Stimulated activated CD4-positive, alpha-beta T cell treated with anti-CD3 and anti-CD28 coated beads, Interleukin-1b, Interleukin-23, amount 100 ng/mL, for 24 hours (primary cell): ENCODE data around the gene PSMB5.

Experiments
- DNase-seq, 4 experiments: peaks; one replicate each; pipeline ENCODE4 v3.0.0-alpha.2; 2020; ENCODE audit warnings: low read depth in 4 of 4, low spot score in 1 of 4

Gene PSMB5

GRCh38 chr14:22995889-22996625 is 38.6 kb downstream of the PSMB5 start:
- DNase-seq: no peak

GRCh38 chr14:22994762-22995275 is 39.9 kb downstream of the PSMB5 start:
- DNase-seq: no peak

- no peak for DNase-seq
Measured at GRCh38 chr14:22993517-22993916, 41.2 kb downstream of the PSMB5 start.

GRCh38 chr14:22991852-22992251 is 42.8 kb downstream of the PSMB5 start:
- DNase-seq: no peak

- no peak for DNase-seq
Measured at GRCh38 chr14:22987291-22987690, 47.4 kb downstream of the PSMB5 start.

- DNase-seq: peak; percentile 83 to 86 (median 84)
Measured at GRCh38 chr14:22986508-22987054, 48.1 kb downstream of the PSMB5 start.

GRCh38 chr14:22985894-22986507 is 48.7 kb downstream of the PSMB5 start:
- no peak for DNase-seq

- no peak for DNase-seq
Measured at GRCh38 chr14:22984959-22985658, 49.6 kb downstream of the PSMB5 start.

- peak; percentile 49 to 74 (median 60) for DNase-seq
Measured at GRCh38 chr14:22982477-22983245, 52.0 kb downstream of the PSMB5 start, which contains the start of gene AJUBA. Gene AJUBA (minus strand): TSS chr14:22982551. CDS start chr14:22982266, 285 bp downstream.

GRCh38 chr14:22981876-22982476 is 52.7 kb downstream of the PSMB5 start:
- no peak for DNase-seq

- DNase-seq: peak in 2 of 4 experiments; percentile 0 to 4
Measured at GRCh38 chr14:22981090-22981875, 53.4 kb downstream of the PSMB5 start.

- DNase-seq: peak in 2 of 4 experiments; percentile 7 to 18
Measured at GRCh38 chr14:22980672-22981089, 54.0 kb downstream of the PSMB5 start.

- no peak for DNase-seq
Measured at GRCh38 chr14:22979748-22980392, 54.8 kb downstream of the PSMB5 start.

- DNase-seq: no peak
Measured at GRCh38 chr14:22978981-22979671, 55.6 kb downstream of the PSMB5 start.

- DNase-seq: no peak
Measured at GRCh38 chr14:22978487-22978837, 56.2 kb downstream of the PSMB5 start.

- DNase-seq: no peak
Measured at GRCh38 chr14:22977684-22978486, 56.8 kb downstream of the PSMB5 start.

- no peak for DNase-seq
Measured at GRCh38 chr14:22977434-22977683, 57.3 kb downstream of the PSMB5 start.
